SKM-1 (cell line): ENCODE results near the gene PGBD1.

Experiments
- DNase-seq: peaks from one replicate; lab custom pipeline; 2025; ENCODE audit not compliant: unreplicated experiment; lab: John Stamatoyannopoulos, UW

PGBD1 gene

GRCh38 chr6:28333599-28334018, 52.2 kb downstream of the PGBD1 start:
- no peak for DNase-seq

GRCh38 chr6:28334286-28335039, 53.1 kb downstream of the PGBD1 start:
- DNase-seq, result no peak

GRCh38 chr6:28335040-28335563, 53.7 kb downstream of the PGBD1 start:
- DNase-seq, result no peak

GRCh38 chr6:28335564-28336283, 54.4 kb downstream of the PGBD1 start, which contains the start of gene ZSCAN31:
ZSCAN31 (minus strand) TSS chr6:28336148; CDS start chr6:28329683, 6,465 bp downstream.
- peak; percentile 84 for DNase-seq

- peak; percentile 76 for DNase-seq
These were observed 55.1 kb downstream of the PGBD1 start for GRCh38 chr6:28336284-28337120.

GRCh38 chr6:28337121-28337520, 55.7 kb downstream of the PGBD1 start:
- no peak for DNase-seq

GRCh38 chr6:28340310-28341095, 59.1 kb downstream of the PGBD1 start:
- no peak for DNase-seq

GRCh38 chr6:28343898-28344677, 62.7 kb downstream of the PGBD1 start:
- no peak for DNase-seq

- DNase-seq, result no peak
These were observed 63.8 kb downstream of the PGBD1 start for GRCh38 chr6:28345201-28345600.

GRCh38 chr6:28347119-28347518, 65.7 kb downstream of the PGBD1 start:
- no peak for DNase-seq

GRCh38 chr6:28349344-28349891, 68.0 kb downstream of the PGBD1 start:
- no peak for DNase-seq

GRCh38 chr6:28349892-28350737, 68.7 kb downstream of the PGBD1 start, which contains the start of gene ZKSCAN3:
ZKSCAN3 (plus strand) TSS chr6:28349947; CDS start chr6:28359587, 9,640 bp downstream.
- peak; percentile 64 for DNase-seq

- DNase-seq, result no peak
These were observed 69.7 kb downstream of the PGBD1 start for GRCh38 chr6:28351087-28351486.

GRCh38 chr6:28351493-28351925, 70.1 kb downstream of the PGBD1 start:
- DNase-seq, result no peak
